ENCODE results near the gene MAGEA11. TPM values are rescaled to one million over a fixed set of nuclear protein-coding genes. Genes with fewer than 3 reads are reported as not detected.

MAGEA11 gene
- total and polyA plus RNA-seq, 2 of the 4 experiments (the other 2 are of a cell fraction) = not detected

- DNase-seq (no peak), ATAC-seq (ENCODE audit: low read depth) (no peak)
- H3K18ac ChIP-seq (ENCODE audit: low read depth, low read length) = no peak overlapping the region
- BruUV-seq (replicated peaks) = no TSS peak
- no CpG with 5 or more reads among the region's 2 CpGs for WGBS, 2 experiments (ENCODE audit: extremely low coverage in 2 of 2, insufficient read length in 1 of 2)
- H3K9me1 ChIP-seq (ENCODE audit: insufficient read depth, low read length) = no peaks in the 10 kb centered on the region
- H3K27me3 ChIP-seq (ENCODE audit: control insufficient read depth, insufficient read depth, low read length) = no peaks in the 10 kb centered on the region
- H2AK9ac ChIP-seq (replicated peaks; ENCODE audit: low read depth, low read length, poor library complexity) = no peak overlapping the region
- H4K8ac ChIP-seq (ENCODE audit: low read depth in 2 of 2, low read length in 2 of 2) = no peak overlapping the region
- ChIA-PET POLR2A (ENCODE audit: unreplicated experiment) (no interaction called here), CTCF (no interaction called here)
- H2AK5ac ChIP-seq (ENCODE audit: low read depth, low read length) = no peak overlapping the region
- H4K91ac ChIP-seq (ENCODE audit: insufficient read depth, low read depth, low read length) = no peak overlapping the region
- H3K9me3 ChIP-seq (ENCODE audit: control insufficient read depth, insufficient read depth, low read length) = no peaks in the 10 kb centered on the region
- H3K4me3 ChIP-seq (ENCODE audit: insufficient read depth, low read depth, low read length) = no peak overlapping the region
- no peak overlapping the region for H3K4ac ChIP-seq (ENCODE audit: low read depth, low read length)
- no peak overlapping the region for H3K56ac ChIP-seq (ENCODE audit: extremely low read depth, insufficient read depth, low read length)
- H2BK15ac ChIP-seq (ENCODE audit: low read depth, low read length) = no peak overlapping the region
- no peak overlapping the region for H2BK5ac ChIP-seq (ENCODE audit: low read depth, low read length, poor library complexity, severe bottlenecking)
- no peak overlapping the region for H3K14ac ChIP-seq (replicated peaks; ENCODE audit: low read depth, low read length)
- H4K20me1 ChIP-seq (ENCODE audit: insufficient read depth, low read length) = no peaks in the 10 kb centered on the region
- H4K5ac ChIP-seq (ENCODE audit: low read depth, low read length) = no peak overlapping the region
- H3K9ac ChIP-seq (ENCODE audit: low read depth, low read length) = no peak overlapping the region
- no peaks in the 10 kb centered on the region for H3K36me3 ChIP-seq (ENCODE audit: control insufficient read depth, insufficient read depth, low read length)
- TF ChIP-seq SMC3 (IDR thresholded peaks at IDR 0.05; ENCODE audit: low read depth, low read length) (no peak), BHLHE40 (IDR thresholded peaks at IDR 0.05; ENCODE audit: low read depth, low read length) (no peak), RFX5 (IDR thresholded peaks at IDR 0.05; ENCODE audit: low read depth, low read length) (no peak), NFE2L2 (IDR thresholded peaks at IDR 0.05; ENCODE audit: low read depth, low read length) (no peak), POLR2A (IDR thresholded peaks at IDR 0.05; ENCODE audit: low read depth, low read length) (no peak), RAD21 (IDR thresholded peaks at IDR 0.05; ENCODE audit: low read length) (no peak), ELK1 (IDR thresholded peaks at IDR 0.05; ENCODE audit: borderline replicate concordance, low read depth, low read length) (no peak), MAZ (IDR thresholded peaks at IDR 0.05; ENCODE audit: borderline replicate concordance, low read depth, low read length) (no peak), CEBPB (IDR thresholded peaks at IDR 0.05; ENCODE audit: low read depth, low read length) (no peak), CHD1 (IDR thresholded peaks at IDR 0.05; ENCODE audit: low read depth, low read length) (no peak)
- H2BK20ac ChIP-seq (ENCODE audit: low read depth, low read length) = no peak overlapping the region
- no peaks in the 10 kb centered on the region for H3K79me1 ChIP-seq (ENCODE audit: low read depth in 1 of 2, low read length in 2 of 2)
- no peak overlapping the region for H2AFZ ChIP-seq (replicated peaks; ENCODE audit: low read length, poor library complexity)
- H3K27ac ChIP-seq (ENCODE audit: insufficient read depth, low read length) = no peak overlapping the region
- dilution Hi-C loops (cut with HindIII; ENCODE audit: low sequenced_read_pairs, unreplicated experiment) (no loop called here), in situ Hi-C loops (cut with MboI; ENCODE audit: low sequenced_read_pairs) (loop anchor here (25.0 kb wide), 1 partner anchor 130 kb away; no protein-coding TSS in a partner anchor), intact Hi-C loops (cut with micrococcal nuclease) (no loop called here)
- no peak overlapping the region for H3K4me2 ChIP-seq (ENCODE audit: low read depth, low read length)
- H2BK120ac ChIP-seq (ENCODE audit: low read depth, low read length) = no peak overlapping the region
- H3K23ac ChIP-seq (ENCODE audit: low read depth, low read length) = no peak overlapping the region
- H3K4me1 ChIP-seq (ENCODE audit: control insufficient read depth, insufficient read depth, low read length) = no peaks in the 10 kb centered on the region
These were observed 4.5 kb upstream of the MAGEA11 start for GRCh38 chrX:149707147-149707901.
